NCI-H2171 treated with DMSO at 0.1 percent for 48 hours (cell line): ENCODE results near the gene KIF19.

Experiments
- DNase-seq: peaks from one replicate; lab custom pipeline; 2025; lab: John Stamatoyannopoulos, UW

KIF19 gene

DNA sequence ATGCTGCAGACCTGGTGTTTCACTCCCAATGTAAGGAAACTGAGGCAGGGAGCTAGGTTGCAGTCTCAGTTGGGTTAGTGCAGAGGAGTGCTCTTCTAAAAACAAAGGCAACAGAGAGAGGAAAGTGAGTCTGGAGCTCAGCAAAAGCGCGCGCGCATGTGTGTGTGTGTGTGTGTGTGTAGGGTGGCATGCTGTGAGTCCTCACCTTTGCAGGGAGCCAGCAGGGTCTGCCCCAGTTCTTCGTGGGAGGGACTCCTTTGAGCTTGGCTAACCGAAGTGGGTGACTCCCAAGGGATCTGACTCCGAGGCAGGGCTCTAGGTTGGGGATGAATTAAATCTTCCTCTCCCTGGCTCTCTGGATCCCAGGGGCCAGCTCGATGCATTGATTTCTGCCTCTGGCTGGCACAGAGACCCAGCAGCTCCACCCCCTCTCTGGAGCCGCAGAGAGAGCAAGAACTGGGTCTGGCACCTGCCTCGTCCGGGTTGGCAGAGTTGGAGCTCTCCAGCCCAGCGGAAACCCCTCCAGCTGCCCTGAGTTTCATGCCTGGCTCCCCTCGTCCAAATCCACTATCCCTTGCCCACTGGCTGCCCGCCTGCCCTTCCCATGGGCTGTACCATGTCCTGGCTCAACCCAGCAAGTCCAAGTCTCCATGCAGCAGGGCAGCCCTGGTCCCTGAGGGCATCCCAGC lies 36.9 kb downstream of the KIF19 start:
- peak; percentile 72 for DNase-seq

DNA sequence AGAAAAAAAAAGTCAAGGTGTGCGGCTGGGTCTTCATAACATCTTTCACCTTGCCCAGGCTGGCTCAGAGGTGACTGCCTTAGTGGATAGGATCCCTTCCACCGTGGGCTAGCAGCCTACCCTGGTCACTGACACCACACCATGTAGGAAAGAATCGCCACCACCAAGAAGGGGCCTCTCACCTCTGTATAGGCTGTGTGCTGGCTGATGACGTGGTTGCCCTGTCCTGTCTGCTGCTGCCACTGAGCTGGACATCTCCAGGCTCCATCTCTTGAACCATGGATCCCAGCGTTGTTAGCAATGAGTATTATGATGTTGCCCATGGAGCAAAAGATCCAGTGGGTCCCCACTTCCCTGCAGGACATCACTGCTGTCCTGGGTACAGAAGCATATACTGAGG lies 41.2 kb downstream of the KIF19 start, which contains the start of gene GPR142:
GPR142 (plus strand) TSS at position 301 of the 400 bp plus-strand sequence. CDS start 2,035 bp downstream, outside the sequence.
- DNase-seq = no peak

DNA sequence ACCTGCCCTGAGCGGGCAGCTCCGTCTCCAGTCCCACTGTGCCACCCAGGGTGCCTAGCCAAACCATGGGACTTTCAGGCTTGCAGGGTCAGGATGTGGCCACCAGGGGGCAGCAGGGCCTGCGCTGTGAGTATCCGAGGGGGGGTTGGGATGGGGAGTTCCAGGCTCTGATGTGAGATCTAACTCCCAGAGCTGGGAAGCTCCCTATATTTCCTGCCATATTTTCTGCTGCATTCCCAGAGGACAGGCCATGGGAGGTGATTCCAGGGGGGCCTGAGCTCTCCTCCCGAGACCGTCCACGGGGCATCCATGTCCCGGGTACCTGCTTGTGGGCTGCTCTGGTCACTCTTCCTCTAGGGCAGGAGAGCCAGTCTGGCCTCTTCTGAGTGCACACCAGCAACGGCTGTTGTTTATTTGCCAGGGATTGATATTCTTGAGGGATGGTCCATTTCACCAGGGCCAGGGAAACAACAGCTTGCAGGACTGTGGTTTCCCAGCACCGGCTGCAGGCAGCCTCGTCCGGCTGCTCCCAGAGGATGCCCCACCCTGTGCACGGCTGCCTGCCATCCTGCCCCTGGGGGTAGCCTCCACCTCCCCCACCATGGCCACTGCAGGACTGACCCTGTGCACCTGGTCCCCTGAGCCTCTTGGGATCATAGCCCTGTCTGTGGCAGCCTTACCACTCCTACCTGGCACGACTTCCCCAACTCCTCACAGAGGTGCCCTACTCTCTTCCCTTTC lies 42.5 kb downstream of the KIF19 start:
- peak; percentile 68 for DNase-seq

DNA sequence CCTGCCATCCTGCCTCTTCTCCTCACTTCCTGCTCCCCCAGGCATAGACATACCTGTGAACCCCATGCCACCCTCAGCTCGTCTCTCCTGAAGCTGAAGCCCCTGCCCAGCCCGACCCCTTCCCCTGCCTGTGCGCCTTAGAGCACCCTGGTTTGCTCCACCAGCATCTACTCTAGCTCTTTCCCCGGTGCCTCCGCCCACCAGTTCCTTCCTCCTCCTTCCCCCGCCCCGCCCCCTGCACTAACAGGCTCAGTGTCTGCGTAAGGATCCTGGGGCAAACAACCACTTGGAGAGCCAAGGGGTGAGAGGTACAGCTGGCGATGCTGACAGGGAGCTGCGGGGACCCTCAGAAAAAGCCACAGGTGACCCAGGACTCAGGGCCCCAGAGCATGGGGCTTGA lies 43.2 kb downstream of the KIF19 start:
- peak; percentile 59 for DNase-seq

DNA sequence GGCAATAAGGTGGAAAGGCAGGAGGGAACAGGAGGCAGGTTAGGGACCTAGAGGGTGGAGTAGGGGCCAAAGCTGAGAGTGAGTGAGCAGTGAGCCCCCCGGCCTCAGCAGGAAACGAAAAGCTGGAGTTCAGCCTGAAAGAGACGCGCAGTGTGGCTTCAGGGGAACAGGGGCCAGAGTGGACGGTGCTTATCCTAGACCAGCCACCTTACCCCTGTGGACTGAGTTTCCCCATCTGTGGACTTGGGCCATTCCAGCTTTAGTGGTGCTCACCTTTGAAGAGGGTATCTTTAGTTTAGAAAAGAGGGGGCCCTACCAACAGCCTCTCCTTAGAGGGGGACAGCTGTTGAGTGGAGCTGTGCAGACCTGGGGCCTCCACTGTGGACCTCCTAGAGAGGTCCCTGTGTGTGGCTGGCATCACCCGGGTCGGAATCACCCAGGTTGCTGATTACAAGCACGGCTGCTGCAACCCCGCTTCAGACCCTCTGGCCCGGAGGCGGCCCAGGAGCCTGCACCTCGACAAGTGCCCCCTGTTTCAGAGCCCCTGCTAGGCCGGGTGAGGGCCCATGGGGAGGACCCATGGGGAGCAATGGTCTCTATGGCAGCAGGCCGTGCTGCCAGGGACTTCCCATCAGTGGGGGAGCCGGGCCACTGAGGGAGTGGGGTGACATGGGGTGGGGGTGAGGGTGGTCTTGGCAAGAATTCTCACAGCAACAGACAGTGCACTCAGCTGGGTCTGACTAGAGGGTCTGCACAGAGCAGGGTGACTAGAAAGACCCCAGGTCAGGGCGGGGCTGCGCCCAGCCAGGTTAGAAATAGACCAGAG lies 43.9 kb downstream of the KIF19 start:
- no peak for DNase-seq

DNA sequence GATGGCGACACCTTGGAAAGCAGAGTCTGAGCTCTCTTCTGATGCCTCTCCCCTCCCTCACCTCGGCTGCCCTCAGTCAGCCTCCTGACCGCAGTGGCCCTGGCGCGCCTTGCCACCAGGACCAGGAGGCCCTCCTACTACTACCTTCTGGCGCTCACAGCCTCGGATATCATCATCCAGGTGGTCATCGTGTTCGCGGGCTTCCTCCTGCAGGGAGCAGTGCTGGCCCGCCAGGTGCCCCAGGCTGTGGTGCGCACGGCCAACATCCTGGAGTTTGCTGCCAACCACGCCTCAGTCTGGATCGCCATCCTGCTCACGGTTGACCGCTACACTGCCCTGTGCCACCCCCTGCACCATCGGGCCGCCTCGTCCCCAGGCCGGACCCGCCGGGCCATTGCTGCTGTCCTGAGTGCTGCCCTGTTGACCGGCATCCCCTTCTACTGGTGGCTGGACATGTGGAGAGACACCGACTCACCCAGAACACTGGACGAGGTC lies 45.7 kb downstream of the KIF19 start:
- no peak for DNase-seq

DNA sequence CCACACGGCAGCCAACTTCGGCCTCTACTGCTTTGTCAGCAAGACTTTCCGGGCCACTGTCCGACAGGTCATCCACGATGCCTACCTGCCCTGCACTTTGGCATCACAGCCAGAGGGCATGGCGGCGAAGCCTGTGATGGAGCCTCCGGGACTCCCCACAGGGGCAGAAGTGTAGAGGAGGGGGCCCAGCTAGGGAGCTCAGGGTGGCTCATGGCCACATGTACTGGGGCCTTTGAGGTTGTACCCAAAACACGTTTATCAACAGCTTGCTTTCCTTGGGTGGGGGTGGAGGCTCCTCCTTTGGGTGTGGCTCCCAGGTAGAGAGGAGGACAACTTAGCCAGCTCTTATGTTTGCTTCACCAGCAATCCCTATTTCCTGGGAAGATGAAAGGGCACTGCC lies 46.4 kb downstream of the KIF19 start:
- DNase-seq = no peak

DNA sequence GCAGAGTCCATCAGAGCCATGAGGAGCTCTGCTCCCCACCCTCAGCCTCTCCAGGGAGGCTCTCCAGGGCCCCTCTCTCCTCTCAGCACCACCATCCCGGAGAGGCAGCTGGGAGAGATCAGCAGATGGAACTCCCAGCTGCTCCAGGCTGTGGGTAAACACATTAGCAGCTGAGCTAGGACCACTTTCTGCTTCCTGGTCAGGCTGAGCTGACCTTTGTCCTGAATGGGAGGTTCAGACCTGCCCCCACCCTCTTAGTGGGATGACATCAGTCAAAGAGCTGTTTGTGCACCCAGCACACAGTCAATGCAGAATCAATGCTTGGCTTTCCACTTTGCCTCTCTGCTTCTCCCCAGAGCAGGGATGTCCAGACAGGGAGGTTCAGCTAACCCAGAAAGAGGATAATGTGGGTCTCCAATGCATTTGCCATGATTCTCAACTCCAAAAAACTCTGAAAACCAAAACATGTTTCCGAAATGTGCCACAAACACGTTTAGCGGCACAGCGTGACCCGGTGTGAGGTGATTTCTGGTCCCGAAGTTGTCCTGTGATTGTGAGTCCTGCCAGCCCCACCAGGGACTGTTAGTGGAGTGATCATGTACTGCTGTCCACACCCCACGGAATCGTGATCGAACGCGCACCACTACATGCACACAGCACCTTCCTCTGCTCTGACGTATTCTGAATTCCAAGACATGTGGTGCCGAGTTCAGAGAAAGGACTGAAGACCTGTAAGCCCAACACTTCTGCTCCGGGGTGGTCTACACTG lies 48.0 kb downstream of the KIF19 start:
- DNase-seq = peak; percentile 81

DNA sequence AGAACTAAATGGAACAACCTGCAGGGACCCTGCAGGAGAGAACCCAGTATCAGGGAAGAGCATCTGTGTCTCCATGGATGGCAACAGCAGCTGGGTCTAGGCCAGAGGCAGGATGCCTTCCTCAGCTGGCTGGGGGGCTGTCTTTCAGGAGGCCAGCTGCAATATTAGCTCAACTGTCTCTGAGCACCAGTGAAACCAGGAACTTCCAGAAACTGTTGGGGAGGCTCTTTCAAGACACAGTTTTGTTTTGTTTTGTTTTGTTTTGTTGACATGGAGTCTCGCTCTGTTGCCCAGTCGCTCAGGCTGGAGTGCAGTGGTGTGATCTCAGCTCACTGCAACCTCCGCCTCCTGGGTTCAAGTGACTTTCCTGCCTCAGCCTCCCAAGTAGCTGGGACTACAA lies 48.8 kb downstream of the KIF19 start:
- DNase-seq = peak; percentile 25

DNA sequence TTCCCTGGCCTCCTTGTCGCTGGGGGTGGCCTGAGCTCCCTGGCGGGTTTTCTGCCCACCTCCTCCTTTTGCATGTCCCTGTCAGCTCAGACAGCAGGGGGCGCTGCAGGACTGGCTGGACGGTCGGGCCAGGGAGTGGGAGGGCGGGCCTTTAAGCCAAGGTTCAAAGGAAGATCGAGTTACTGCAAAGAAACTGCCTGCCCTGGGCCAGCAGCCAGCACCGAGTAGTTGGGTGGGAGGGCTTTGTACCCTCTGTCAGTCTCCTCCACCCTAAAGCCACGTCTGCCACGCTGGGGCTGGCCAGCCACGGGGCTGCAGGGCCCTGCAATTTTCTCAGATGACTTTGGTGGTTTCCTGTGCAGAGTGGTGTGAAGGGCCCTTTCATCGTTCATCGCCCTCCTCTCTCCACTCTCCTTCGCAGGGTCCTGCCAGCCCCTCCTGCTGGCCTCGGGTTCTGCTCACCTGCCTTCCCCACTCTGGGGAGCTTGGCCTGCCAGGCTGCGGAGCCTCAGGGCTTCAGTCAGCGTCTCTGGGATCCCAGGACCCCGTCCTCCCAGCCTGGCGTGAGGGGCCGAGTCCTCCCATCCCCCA lies 53.6 kb downstream of the KIF19 start:
- DNase-seq = peak; percentile 93

DNA sequence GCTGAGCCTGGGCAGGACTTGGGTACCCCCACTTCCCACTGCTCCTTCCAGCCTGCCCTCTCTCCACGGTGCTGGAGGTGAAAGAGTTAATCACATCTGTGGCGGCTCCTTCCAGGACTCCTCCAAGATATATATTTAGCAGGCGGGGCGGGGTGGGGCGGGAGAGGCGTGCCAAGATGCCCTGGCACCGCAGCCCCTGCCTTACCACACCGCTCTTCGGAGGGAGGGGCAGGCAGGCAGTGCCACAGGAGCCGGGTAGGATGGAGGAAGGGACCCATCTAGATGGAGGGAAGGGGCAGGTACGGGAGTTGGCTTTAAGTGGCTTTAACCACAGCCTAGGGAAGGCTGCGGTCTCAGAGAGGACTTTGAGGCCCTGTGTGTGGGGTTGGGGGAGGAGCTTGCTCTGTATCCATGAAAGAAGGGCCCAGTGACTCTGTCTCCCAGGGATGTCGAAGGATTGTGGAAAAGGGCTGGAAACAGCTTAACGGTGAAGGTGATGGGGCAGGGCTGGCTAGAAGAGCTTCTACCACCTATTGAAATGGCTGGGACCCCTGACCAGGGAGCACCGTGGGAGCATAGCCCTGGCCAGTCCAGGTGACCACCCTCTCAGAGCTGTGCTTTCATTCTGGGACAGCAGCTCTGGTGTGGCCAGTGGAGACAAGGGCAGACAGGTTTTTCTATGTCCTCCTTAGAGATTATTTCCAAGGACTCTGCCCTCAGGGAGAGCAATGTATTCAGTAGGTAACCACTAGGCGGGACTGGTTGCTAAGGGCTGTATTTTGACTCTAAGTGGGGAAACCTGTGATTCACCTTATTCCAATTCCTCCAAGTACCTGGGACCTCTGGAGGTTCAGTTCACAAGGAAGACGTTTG lies 54.3 kb downstream of the KIF19 start:
- peak; percentile 69 for DNase-seq

DNA sequence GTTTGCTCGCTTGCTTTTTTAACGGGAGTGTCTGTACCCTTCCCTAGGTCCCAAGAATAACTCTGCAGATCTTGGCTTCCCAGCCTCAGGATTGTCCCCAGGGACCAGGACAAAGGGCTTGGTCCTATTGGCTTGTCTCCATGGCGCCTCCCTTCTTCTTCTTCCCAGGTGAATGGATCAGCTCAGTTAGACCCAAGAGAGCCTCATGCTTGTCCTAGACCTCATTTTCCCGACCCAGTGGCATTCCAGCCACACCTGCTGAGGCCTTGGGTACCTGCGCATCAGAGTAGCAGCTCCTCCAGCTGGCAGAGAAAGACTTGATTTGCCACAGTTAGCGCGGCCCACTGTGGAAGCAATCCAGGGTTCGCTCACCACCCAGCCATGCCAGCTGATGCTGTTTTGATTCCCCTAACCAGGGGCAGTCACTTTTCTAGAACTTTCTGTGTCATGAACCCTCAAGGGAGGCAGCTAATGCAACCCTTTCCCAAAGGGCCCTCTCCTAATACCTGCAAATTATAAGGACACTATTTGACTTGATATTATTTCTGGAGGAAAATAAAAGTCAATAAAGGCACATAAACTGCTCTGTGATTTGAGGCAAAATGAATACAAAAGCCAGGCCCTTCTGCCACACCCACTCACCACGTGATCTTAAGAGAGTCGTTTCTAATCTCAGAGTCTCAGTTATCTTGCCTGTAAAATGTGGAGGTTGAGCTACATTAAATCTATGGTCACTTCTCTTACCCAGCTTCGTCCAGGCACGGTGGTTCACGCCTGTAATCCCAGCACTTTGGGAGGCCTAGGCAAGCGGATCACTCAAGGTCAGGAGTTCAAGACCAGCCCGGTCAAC lies 55.2 kb downstream of the KIF19 start:
- DNase-seq = no peak

DNA sequence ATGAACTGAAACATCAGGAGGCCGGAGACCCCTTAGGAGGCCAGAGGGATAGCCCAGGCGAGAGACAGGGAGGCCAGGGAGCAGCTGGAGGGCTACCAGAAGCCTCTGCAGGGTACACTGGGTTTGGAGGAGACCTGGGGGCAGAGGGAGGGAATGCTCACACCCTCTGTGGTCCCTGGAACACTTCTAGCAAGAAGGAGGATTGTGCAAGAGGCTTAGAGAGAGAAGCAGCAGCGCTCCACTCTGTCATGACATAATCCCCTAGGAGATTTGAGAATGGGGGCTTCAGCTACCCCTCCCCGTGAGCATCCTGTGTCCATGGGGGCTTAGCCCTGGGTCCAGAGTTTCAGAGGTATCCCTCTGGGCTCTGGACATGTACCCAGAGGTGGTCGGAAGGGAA lies 57.1 kb downstream of the KIF19 start:
- DNase-seq = no peak

DNA sequence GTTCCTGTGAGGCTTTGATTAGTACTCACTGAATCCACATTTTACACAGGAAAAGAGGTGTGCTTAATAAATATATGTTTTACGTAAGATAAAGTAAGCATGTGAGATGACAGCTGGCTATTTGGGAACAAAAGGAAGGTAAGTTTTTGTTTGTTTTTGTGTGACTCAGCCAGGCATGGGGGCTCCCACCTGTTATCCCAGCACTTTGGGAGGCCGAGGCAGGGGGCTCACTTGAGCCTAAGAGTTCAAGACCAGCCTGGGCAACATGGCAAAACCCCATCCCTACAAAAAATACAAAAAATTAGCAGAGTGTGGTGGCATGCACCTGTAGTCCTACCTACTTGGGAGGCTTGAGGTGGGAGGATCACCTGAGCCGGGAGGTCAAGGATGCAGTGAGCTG lies 59.2 kb downstream of the KIF19 start:
- DNase-seq = peak; percentile 13

DNA sequence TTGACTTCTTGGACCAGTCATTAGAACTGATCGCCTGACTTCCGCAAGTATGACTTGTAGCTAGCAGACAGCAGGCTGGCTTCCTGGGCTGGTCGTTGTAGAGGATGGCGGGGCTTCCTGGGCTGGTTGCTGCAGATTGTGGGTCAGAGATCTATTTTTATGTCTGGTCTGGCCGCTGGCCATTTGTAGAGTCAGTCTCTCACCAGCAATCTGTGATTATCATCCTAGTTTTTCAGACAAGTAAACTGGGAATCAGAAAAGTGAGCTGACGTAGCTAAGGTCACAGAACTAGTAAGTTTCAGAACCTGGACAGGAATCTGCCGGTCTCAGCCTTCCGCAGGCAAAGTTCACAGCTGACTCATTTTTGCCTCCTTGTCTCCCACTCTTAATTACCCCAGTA lies 60.4 kb downstream of the KIF19 start:
- DNase-seq = no peak

DNA sequence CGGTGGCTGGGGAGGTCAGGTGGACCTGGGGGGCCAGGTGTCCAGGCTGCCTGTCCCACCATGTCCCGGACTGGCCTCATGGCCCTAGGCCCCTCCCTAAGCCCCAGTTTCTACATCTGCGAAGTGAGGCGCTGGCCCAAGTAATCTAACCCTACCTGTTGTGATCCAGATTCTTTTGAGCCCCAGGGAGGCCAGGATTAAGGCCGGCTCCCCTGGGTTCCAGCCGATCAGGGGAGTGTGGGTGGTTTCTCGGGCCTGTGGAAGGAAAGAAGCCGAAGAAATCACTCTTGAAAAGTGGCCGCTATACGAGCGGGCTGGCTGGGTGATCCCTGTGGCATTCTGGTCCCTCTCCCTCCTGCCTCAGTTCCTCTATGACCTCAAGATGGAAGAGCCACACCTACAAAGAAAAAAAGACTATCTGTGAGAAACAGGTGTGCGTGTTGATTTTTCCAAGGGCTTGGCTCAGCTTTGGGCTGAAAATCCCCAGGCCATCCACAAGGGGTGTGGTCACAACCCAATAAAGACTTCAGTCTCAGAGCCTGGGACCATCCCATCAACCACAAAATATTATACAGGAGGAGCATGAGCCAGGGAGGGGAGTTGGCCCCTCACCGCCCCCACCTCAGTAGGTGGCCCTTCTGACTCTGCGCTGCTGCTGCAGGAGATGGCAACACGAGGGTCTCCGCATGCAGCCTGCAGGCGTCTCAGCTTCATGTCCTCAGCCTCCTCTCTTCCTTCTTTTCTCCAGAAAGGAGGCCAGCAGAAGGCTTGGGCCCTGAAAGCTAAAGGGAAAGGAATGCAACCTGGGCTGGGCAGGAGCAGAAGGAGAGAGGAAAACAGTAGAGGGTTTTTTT lies 61.6 kb downstream of the KIF19 start:
- no peak for DNase-seq

DNA sequence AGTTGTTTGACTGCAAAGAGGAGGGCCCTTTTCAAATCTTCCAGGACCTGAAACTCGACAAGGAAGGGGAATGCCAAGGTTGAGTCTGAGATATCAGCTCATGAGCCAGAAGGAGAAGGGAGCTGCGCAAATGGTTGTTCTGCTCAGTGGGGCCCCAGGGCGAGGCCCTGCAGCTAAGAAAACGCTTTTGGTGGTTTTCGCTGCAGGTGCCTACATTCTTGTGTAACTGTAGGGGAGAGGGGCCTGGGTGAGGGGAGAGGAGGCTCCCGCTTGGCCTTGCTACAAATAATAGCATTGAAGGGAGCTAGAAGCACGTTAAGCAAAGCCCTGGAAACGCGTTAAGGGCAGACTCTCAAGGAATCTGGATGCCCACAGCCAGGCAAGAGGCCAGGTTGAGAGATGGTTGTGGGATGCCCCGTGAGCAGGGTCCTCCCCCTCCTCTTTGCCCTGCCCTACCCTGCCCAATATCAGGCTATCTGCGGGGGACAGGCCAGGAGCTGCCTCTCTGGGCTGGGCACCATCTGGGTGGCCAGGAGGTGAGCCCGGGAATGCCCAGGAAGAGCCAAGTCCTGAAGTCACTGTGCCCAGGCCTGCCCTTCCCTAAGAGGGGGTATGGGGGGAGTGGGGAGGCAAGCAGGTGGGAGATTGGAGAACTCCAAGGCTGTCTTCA lies 63.2 kb downstream of the KIF19 start:
- no peak for DNase-seq
